PFSK-1 (cell line): ENCODE data around the gene SPTB.

Source experiments
- FOXP2 ChIP-seq: optimal IDR thresholded peaks from 2 replicates; pipeline ENCODE3; 2011; ENCODE audit warnings: borderline replicate concordance, control low read depth, inconsistent platforms; ENCODE audit not compliant: insufficient read depth; ENCODE audit errors: extremely low read length, extremely low read depth
- TAF1 ChIP-seq: IDR thresholded peaks from 2 replicates; pipeline ENCODE4 v1.6.1; 2012; ENCODE audit warnings: low read length, control low read depth, borderline replicate concordance; ENCODE audit not compliant: insufficient read depth
- TF ChIP-seq, protein P1 (sequence below), 2 experiments: IDR thresholded peaks; 2 replicates each; pipeline versions ENCODE4 v1.6.1 to v1.8.0; 2011 to 2012; ENCODE audit warnings: low read depth in 2 of 2, low read length in 2 of 2, control low read depth in 1 of 2, inconsistent platforms in 1 of 2, mild to moderate bottlenecking in 1 of 2, moderate library complexity in 1 of 2; ENCODE audit not compliant: insufficient read depth in 1 of 2

DNA sequence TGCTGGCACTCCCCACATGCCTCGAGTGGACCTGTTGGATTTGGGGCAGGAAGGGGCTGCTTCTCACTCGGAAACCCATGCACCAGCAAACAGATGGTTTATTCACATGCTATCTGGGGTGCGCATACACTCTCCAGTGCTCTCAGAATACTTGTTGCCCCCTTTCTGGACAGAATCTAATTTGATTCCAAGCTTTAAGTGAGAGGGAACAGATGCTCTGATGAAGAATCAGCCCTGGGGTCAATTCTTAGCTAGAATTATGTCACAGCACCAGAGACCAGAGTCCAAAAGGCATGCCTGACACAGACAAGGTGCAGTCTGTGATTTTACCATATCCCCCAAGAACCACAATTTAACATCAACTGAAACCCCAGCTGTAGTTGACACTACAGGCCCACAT, 83.8 kb downstream of the SPTB start:
- TF ChIP-seq FOXP2 (no peak), TAF1 (no peak)
- TF ChIP-seq, protein P1, sequence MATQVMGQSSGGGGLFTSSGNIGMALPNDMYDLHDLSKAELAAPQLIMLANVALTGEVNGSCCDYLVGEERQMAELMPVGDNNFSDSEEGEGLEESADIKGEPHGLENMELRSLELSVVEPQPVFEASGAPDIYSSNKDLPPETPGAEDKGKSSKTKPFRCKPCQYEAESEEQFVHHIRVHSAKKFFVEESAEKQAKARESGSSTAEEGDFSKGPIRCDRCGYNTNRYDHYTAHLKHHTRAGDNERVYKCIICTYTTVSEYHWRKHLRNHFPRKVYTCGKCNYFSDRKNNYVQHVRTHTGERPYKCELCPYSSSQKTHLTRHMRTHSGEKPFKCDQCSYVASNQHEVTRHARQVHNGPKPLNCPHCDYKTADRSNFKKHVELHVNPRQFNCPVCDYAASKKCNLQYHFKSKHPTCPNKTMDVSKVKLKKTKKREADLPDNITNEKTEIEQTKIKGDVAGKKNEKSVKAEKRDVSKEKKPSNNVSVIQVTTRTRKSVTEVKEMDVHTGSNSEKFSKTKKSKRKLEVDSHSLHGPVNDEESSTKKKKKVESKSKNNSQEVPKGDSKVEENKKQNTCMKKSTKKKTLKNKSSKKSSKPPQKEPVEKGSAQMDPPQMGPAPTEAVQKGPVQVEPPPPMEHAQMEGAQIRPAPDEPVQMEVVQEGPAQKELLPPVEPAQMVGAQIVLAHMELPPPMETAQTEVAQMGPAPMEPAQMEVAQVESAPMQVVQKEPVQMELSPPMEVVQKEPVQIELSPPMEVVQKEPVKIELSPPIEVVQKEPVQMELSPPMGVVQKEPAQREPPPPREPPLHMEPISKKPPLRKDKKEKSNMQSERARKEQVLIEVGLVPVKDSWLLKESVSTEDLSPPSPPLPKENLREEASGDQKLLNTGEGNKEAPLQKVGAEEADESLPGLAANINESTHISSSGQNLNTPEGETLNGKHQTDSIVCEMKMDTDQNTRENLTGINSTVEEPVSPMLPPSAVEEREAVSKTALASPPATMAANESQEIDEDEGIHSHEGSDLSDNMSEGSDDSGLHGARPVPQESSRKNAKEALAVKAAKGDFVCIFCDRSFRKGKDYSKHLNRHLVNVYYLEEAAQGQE (IDR thresholded peaks at IDR 0.05; ENCODE audit: insufficient read depth in 1 of 2, low read depth in 2 of 2, low read length in 2 of 2) = no peak
